Gastrocnemius medialis (tissue), 4 donors: ENCODE data around the gene RRP36.

Source experiments
- CTCF ChIP-seq, 5 experiments: fragments of 450-650 bp in 3 of 5; fragments of 200-600 bp in 2 of 5; sonication (generic) in 2 of 5; IDR thresholded peaks in 4 of 5; conservative IDR thresholded peaks in 1 of 5; 1 replicate in 4 of 5; 2 replicates in 1 of 5; pipeline ENCODE4 v1.5.1; 2016 to 2019; ENCODE audit warnings: antibody characterized with exemption in 5 of 5, mild to moderate bottlenecking in 3 of 5, moderate library complexity in 3 of 5
- POLR2A ChIP-seq, 2 donors: fragments of 450-650 bp; IDR thresholded peaks; one replicate each; pipeline ENCODE4 v1.6.1; 2017; ENCODE audit warnings: antibody characterized with exemption in 2 of 2, mild to moderate bottlenecking in 2 of 2, moderate library complexity in 2 of 2

- no peak for TF ChIP-seq CTCF (IDR thresholded peaks at IDR 0.05 in 4 of 5, conservative IDR thresholded peaks at IDR 0.05 in 1 of 5)
- no peak for TF ChIP-seq POLR2A (IDR thresholded peaks at IDR 0.05)
These were observed 30.9 kb downstream of the RRP36 start for GRCh38 chr6:43052225-43052841.
